Measurements from ENCODE around the gene SPTBN5. TPM values are rescaled to one million over a fixed set of nuclear protein-coding genes. Genes with fewer than 3 reads are reported as not detected.

Gene SPTBN5
- polyA plus RNA-seq, 1 donor from 2014 or later, result 0.01 TPM

DNA sequence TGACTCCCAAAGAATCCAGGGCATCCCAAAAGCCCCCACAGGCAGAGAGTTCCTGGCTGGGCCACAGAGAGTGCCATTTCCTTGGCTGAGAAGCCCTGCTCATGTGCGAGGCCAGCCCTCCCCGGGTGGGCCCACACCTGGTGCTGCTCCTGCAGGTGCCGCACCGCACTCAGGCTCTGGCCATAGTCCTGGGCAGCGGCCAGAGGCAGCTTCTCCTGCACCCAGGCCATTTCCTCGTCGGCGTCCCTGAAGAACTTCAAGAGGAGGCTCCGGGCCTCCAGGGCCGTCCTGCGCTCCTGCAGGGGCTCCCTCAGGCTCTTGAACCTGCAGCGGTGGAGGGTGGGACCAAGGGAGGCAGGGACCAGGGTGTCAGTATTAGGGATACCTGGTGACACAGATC, 37.1 kb downstream of the SPTBN5 start:
- no peak for TF ChIP-seq EZH2 (IDR thresholded peaks at IDR 0.05; ENCODE audit: borderline replicate concordance, insufficient read depth, low read length, poor library complexity, severe bottlenecking)
- TF ChIP-seq, protein P1, sequence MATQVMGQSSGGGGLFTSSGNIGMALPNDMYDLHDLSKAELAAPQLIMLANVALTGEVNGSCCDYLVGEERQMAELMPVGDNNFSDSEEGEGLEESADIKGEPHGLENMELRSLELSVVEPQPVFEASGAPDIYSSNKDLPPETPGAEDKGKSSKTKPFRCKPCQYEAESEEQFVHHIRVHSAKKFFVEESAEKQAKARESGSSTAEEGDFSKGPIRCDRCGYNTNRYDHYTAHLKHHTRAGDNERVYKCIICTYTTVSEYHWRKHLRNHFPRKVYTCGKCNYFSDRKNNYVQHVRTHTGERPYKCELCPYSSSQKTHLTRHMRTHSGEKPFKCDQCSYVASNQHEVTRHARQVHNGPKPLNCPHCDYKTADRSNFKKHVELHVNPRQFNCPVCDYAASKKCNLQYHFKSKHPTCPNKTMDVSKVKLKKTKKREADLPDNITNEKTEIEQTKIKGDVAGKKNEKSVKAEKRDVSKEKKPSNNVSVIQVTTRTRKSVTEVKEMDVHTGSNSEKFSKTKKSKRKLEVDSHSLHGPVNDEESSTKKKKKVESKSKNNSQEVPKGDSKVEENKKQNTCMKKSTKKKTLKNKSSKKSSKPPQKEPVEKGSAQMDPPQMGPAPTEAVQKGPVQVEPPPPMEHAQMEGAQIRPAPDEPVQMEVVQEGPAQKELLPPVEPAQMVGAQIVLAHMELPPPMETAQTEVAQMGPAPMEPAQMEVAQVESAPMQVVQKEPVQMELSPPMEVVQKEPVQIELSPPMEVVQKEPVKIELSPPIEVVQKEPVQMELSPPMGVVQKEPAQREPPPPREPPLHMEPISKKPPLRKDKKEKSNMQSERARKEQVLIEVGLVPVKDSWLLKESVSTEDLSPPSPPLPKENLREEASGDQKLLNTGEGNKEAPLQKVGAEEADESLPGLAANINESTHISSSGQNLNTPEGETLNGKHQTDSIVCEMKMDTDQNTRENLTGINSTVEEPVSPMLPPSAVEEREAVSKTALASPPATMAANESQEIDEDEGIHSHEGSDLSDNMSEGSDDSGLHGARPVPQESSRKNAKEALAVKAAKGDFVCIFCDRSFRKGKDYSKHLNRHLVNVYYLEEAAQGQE (IDR thresholded peaks at IDR 0.05; ENCODE audit: borderline replicate concordance), result no peak
- no peak for TF ChIP-seq MXI1 (conservative IDR thresholded peaks at IDR 0.05; ENCODE audit: poor library complexity, severe bottlenecking)
- TF ChIP-seq, protein P2, sequence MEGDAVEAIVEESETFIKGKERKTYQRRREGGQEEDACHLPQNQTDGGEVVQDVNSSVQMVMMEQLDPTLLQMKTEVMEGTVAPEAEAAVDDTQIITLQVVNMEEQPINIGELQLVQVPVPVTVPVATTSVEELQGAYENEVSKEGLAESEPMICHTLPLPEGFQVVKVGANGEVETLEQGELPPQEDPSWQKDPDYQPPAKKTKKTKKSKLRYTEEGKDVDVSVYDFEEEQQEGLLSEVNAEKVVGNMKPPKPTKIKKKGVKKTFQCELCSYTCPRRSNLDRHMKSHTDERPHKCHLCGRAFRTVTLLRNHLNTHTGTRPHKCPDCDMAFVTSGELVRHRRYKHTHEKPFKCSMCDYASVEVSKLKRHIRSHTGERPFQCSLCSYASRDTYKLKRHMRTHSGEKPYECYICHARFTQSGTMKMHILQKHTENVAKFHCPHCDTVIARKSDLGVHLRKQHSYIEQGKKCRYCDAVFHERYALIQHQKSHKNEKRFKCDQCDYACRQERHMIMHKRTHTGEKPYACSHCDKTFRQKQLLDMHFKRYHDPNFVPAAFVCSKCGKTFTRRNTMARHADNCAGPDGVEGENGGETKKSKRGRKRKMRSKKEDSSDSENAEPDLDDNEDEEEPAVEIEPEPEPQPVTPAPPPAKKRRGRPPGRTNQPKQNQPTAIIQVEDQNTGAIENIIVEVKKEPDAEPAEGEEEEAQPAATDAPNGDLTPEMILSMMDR (IDR thresholded peaks at IDR 0.05; ENCODE audit: poor library complexity, severe bottlenecking), result no peak
- no peak for TF ChIP-seq TAF1 (IDR thresholded peaks at IDR 0.05; ENCODE audit: low read depth)
- no peak for TF ChIP-seq SMC3 (conservative IDR thresholded peaks at IDR 0.05; ENCODE audit: poor library complexity)
- no peak for TF ChIP-seq RAD21 (conservative IDR thresholded peaks at IDR 0.05)
- TF ChIP-seq POLR2AphosphoS5 (IDR thresholded peaks at IDR 0.05), result no peak
- no peak for TF ChIP-seq EP300 (conservative IDR thresholded peaks at IDR 0.05; ENCODE audit: poor library complexity, severe bottlenecking)
- Histone ChIP-seq H3K9me3 (ENCODE audit: low read length) (no peaks in the 10 kb centered on the region), H3F3A (ENCODE audit: insufficient read depth, low read length, poor library complexity, severe bottlenecking) (no peaks in the 10 kb centered on the region), H3K79me2 (replicated peaks; ENCODE audit: insufficient read depth, low read length) (no peaks in the 10 kb centered on the region), H3K27ac (ENCODE audit: low read length) (no peak overlapping the region), H2AFZ (ENCODE audit: low read depth, low read length) (no peak overlapping the region), H3K36me3 (ENCODE audit: insufficient read depth, low read length) (no peaks in the 10 kb centered on the region), H3K4me2 (ENCODE audit: low read length) (no peak overlapping the region), H3K9ac (ENCODE audit: low read length) (no peak overlapping the region), H3K4me3 (ENCODE audit: low read length) (no peak overlapping the region), H3K27me3 (ENCODE audit: insufficient read depth, low read depth, low read length) (no peaks in the 10 kb centered on the region), H4K20me1 (ENCODE audit: insufficient read depth) (no peaks in the 10 kb centered on the region), H3K9me2 (ENCODE audit: insufficient read depth, low read length) (no peaks in the 10 kb centered on the region)

DNA sequence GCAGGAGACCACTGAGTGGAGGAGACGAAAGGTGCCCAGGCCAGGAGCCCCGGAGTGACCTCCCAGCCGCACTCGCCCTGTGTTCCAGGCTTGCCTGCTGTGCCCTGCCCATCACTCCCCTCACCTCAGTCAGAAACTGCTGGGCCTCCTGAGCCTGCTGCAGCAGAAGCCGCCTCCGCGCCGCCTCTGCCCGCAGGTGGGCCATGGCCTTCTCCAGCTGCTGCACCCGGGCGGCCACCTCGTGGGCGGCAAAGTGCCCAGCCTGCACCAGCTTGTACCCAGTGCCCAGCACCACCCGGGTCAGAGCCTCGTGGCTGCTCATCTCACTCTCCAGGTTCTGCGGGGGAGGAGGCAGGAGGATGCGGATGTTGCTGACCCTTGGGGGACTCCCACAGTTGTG, 37.6 kb downstream of the SPTBN5 start:
- H3K9me2 ChIP-seq (ENCODE audit: insufficient read depth, low read length), result no peaks in the 10 kb centered on the region

More for the DNA sequence above, 37.6 kb downstream of the SPTBN5 start:
- Histone ChIP-seq H3K27ac (ENCODE audit: low read length) (no peak overlapping the region), H3K36me3 (ENCODE audit: insufficient read depth, low read length) (no peaks in the 10 kb centered on the region), H3K4me2 (ENCODE audit: low read length) (no peak overlapping the region), H3K9ac (ENCODE audit: low read length) (no peak overlapping the region), H3K79me2 (replicated peaks; ENCODE audit: insufficient read depth, low read length) (no peaks in the 10 kb centered on the region), H2AFZ (ENCODE audit: low read depth, low read length) (no peak overlapping the region), H3K27me3 (ENCODE audit: insufficient read depth, low read depth, low read length) (no peaks in the 10 kb centered on the region), H3K4me3 (ENCODE audit: low read length) (no peak overlapping the region), H3K9me3 (ENCODE audit: low read length) (no peaks in the 10 kb centered on the region), H3F3A (ENCODE audit: insufficient read depth, low read length, poor library complexity, severe bottlenecking) (no peaks in the 10 kb centered on the region), H4K20me1 (ENCODE audit: insufficient read depth) (no peaks in the 10 kb centered on the region)
- TF ChIP-seq, protein P1 (IDR thresholded peaks at IDR 0.05; ENCODE audit: borderline replicate concordance), result no peak
- no peak for TF ChIP-seq RAD21 (conservative IDR thresholded peaks at IDR 0.05)
- no peak for TF ChIP-seq EP300 (conservative IDR thresholded peaks at IDR 0.05; ENCODE audit: poor library complexity, severe bottlenecking)
- TF ChIP-seq, protein P2 (IDR thresholded peaks at IDR 0.05; ENCODE audit: poor library complexity, severe bottlenecking), result no peak
- TF ChIP-seq SMC3 (conservative IDR thresholded peaks at IDR 0.05; ENCODE audit: poor library complexity), result no peak
- TF ChIP-seq MXI1 (conservative IDR thresholded peaks at IDR 0.05; ENCODE audit: poor library complexity, severe bottlenecking), result no peak
- no peak for TF ChIP-seq POLR2AphosphoS5 (IDR thresholded peaks at IDR 0.05)
- no peak for TF ChIP-seq EZH2 (IDR thresholded peaks at IDR 0.05; ENCODE audit: borderline replicate concordance, insufficient read depth, low read length, poor library complexity, severe bottlenecking)
- TF ChIP-seq TAF1 (IDR thresholded peaks at IDR 0.05; ENCODE audit: low read depth), result no peak
